ENCODE data around the gene C13orf46. TPM values are rescaled to one million over a fixed set of nuclear protein-coding genes. Genes with fewer than 3 reads are reported as not detected.

Gene C13orf46
- total RNA-seq, 1 experiment from 2014 or later: 0.33 TPM

- intact Hi-C loops (cut with micrococcal nuclease; ENCODE audit: unreplicated experiment): loop anchor here (5.0 kb wide), 1 partner anchor 275 kb away; no protein-coding TSS in a partner anchor
- Mint-ChIP-seq H3K27me3 (ENCODE audit: unreplicated experiment) (no peaks in the 10 kb centered on the region), H3K27ac (ENCODE audit: unreplicated experiment) (no peak overlapping the region), H3K36me3 (ENCODE audit: insufficient read depth, unreplicated experiment) (peaks cover 5% of the 10 kb centered on the region), H3K4me1 (ENCODE audit: low read depth, unreplicated experiment) (no peaks in the 10 kb centered on the region), H3K4me3 (ENCODE audit: low read depth, unreplicated experiment) (no peak overlapping the region), H3K9me3 (ENCODE audit: low read depth, unreplicated experiment) (peaks cover 5% of the 10 kb centered on the region)
- no TSS peak for BruUV-seq (replicated peaks)
- DNase-seq: no peak
- no peak for TF ChIP-seq CTCF (IDR thresholded peaks at IDR 0.05; ENCODE audit: unreplicated experiment)
- CTCF ChIA-PET: no interaction called here
Measured at GRCh38 chr13:113952151-113952982, 21.5 kb downstream of the C13orf46 start.

GRCh38 chr13:113951246-113951999 is 22.5 kb downstream of the C13orf46 start:
- DNase-seq: peak; percentile 47
- Mint-ChIP-seq H3K4me3 (ENCODE audit: low read depth, unreplicated experiment) (no peak overlapping the region), H3K4me1 (ENCODE audit: low read depth, unreplicated experiment) (no peaks in the 10 kb centered on the region), H3K27me3 (ENCODE audit: unreplicated experiment) (no peaks in the 10 kb centered on the region), H3K36me3 (ENCODE audit: insufficient read depth, unreplicated experiment) (peaks cover 5% of the 10 kb centered on the region), H3K9me3 (ENCODE audit: low read depth, unreplicated experiment) (peaks cover 5% of the 10 kb centered on the region), H3K27ac (ENCODE audit: unreplicated experiment) (no peak overlapping the region)
- intact Hi-C loops (cut with micrococcal nuclease; ENCODE audit: unreplicated experiment): loop anchor here (5.0 kb wide), 1 partner anchor 276 kb away; no protein-coding TSS in a partner anchor
- CTCF ChIA-PET: no interaction called here
- BruUV-seq (replicated peaks): no TSS peak
- TF ChIP-seq CTCF (IDR thresholded peaks at IDR 0.05; ENCODE audit: unreplicated experiment): peak; percentile 28

GRCh38 chr13:113950451-113951245 is 23.2 kb downstream of the C13orf46 start:
- no peaks in the 10 kb centered on the region for H3K4me1 Mint-ChIP-seq (ENCODE audit: low read depth, unreplicated experiment)
- no peak for DNase-seq
- peaks cover 5% of the 10 kb centered on the region for H3K36me3 Mint-ChIP-seq (ENCODE audit: insufficient read depth, unreplicated experiment)
- no peak overlapping the region for H3K27ac Mint-ChIP-seq (ENCODE audit: unreplicated experiment)
- no peak overlapping the region for H3K4me3 Mint-ChIP-seq (ENCODE audit: low read depth, unreplicated experiment)
- CTCF ChIA-PET: no interaction called here
- H3K9me3 Mint-ChIP-seq (ENCODE audit: low read depth, unreplicated experiment): peaks cover 5% of the 10 kb centered on the region
- H3K27me3 Mint-ChIP-seq (ENCODE audit: unreplicated experiment): no peaks in the 10 kb centered on the region
- intact Hi-C loops (cut with micrococcal nuclease; ENCODE audit: unreplicated experiment): loop anchor here (5.0 kb wide), 1 partner anchor 277 kb away; no protein-coding TSS in a partner anchor
- no TSS peak for BruUV-seq (replicated peaks)
- TF ChIP-seq CTCF (IDR thresholded peaks at IDR 0.05; ENCODE audit: unreplicated experiment): no peak

- Mint-ChIP-seq H3K36me3 (ENCODE audit: insufficient read depth, unreplicated experiment) (no peaks in the 10 kb centered on the region), H3K9me3 (ENCODE audit: low read depth, unreplicated experiment) (no peaks in the 10 kb centered on the region), H3K27me3 (ENCODE audit: unreplicated experiment) (no peaks in the 10 kb centered on the region), H3K4me1 (ENCODE audit: low read depth, unreplicated experiment) (no peaks in the 10 kb centered on the region), H3K27ac (ENCODE audit: unreplicated experiment) (no peak overlapping the region), H3K4me3 (ENCODE audit: low read depth, unreplicated experiment) (no peak overlapping the region)
- intact Hi-C loops (cut with micrococcal nuclease; ENCODE audit: unreplicated experiment): no loop called here
- no peak for TF ChIP-seq CTCF (IDR thresholded peaks at IDR 0.05; ENCODE audit: unreplicated experiment)
- no TSS peak for BruUV-seq (replicated peaks)
- CTCF ChIA-PET: no interaction called here
- no peak for DNase-seq
Measured at GRCh38 chr13:113949546-113949945, 24.3 kb downstream of the C13orf46 start.
